Measurements from ENCODE around the gene UBL7.

GRCh38 chr15:74422652-74423430 is 38.1 kb downstream of the UBL7 start:
- TF ChIP-seq, protein P1, sequence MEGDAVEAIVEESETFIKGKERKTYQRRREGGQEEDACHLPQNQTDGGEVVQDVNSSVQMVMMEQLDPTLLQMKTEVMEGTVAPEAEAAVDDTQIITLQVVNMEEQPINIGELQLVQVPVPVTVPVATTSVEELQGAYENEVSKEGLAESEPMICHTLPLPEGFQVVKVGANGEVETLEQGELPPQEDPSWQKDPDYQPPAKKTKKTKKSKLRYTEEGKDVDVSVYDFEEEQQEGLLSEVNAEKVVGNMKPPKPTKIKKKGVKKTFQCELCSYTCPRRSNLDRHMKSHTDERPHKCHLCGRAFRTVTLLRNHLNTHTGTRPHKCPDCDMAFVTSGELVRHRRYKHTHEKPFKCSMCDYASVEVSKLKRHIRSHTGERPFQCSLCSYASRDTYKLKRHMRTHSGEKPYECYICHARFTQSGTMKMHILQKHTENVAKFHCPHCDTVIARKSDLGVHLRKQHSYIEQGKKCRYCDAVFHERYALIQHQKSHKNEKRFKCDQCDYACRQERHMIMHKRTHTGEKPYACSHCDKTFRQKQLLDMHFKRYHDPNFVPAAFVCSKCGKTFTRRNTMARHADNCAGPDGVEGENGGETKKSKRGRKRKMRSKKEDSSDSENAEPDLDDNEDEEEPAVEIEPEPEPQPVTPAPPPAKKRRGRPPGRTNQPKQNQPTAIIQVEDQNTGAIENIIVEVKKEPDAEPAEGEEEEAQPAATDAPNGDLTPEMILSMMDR (IDR thresholded peaks at IDR 0.05) = no peak
- TF ChIP-seq POLR2A (IDR thresholded peaks at IDR 0.05) = no peak
